HG03469 (cell line): ENCODE measurements around the gene FGG.

Source experiments
- ATAC-seq: cut with Tn5 transposase; IDR thresholded peaks from one replicate; pipeline ENCODE4 v1.9.1; 2021; ENCODE audit warnings: mild to moderate bottlenecking, moderate library complexity, moderate number of reproducible peaks; ENCODE audit not compliant: unreplicated experiment

Gene FGG

DNA sequence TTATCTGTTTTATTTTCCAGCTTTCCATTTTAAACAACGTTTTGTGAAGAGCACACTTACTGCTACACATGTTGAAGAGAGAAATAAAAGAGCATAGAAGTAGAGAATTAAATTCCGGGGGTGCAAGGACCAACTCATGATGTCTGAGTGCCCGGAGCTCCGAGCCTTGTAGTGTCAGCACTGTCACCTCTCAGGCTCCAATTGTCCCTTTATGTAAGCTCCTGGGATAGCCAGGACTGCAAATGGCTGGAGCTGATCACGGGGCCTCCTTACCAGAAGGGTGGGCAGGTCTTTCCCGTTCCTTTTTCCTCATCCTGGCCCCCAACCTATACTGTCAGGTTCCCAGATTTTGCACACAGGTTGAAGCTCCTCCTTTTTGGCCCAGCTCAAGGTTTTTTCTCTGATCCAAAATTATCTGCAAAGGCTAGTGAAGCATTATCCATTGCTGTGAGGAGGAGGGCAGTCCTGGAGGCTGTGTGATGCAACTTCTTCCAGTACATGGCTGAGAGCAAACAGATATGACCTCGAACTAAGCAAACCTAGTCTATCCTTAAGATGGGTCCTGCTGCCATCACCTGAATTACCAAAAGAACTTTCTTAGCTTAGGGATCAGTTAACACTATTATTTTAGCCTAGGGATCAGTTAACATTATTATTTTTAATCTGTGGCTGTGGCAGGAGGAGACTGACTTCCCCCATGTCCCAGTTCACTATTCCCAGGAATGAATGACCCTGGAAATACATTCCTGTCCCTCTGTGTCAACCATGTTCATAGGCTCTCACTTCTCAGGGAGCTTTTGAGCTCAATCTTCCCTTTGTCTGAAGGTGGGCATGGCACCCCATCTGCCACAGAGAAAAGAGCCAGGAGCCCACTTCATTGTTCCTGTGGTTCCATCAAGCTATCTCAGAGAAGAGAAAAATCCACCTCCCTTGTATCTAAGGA lies at the start of gene FGG:
Gene FGG (minus strand): TSS at position 185 of the 943 bp plus-strand sequence. CDS start 47 bp downstream, at position 138.
- ATAC-seq = no peak

DNA sequence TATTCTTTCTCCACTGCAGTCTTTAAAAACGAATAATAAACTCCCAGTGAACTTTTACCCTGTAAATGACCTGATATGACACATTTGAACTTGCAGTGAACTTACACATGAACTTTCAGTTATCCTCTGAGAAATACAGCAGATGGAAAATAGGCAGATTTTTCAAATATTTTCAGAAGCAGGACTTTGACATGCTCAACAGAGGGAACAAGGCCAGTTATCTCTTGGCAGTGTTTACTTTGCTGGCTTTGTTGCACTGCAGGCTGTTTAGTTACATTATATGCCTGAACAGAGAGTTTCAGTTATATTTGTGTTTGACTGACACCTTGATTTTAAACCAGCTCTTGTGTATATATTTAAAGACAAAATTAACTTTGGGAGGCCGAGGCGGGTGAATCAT lies 47.6 kb upstream of the FGG start:
- ATAC-seq = no peak

DNA sequence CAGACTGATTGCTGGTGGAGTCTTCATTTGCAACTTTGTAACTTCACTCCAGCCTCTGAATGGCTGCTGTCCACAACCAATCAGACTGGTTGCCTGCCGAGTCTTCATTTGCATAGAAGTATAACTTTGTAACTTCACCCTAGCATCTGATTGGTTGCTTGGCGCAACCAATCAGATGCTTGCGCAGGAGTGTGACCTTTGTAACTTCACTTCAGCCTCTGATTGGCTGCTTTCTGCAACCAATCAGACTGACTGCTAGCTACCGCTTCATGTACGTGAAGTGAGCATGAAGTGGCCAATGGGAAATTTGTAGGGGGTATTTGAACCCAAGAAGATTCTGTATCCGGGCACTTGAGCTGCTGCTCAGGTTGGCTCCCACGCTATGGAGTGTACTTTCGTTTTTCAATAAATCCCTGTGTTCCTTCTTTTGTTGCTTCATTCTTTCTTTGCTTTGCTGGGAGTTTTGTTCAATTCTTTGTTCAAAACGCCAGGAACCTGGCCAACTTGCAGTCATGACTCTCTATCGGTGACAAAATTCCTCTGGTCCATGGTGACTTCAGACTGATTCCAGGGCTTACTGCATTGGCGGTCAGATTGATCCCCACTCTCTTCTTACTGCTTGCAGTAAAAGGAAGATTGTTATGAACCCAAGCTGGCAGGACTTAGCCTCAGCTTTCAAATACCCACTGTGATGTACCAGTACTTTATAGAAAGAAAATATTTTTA lies 46.4 kb upstream of the FGG start:
- ATAC-seq = no peak

DNA sequence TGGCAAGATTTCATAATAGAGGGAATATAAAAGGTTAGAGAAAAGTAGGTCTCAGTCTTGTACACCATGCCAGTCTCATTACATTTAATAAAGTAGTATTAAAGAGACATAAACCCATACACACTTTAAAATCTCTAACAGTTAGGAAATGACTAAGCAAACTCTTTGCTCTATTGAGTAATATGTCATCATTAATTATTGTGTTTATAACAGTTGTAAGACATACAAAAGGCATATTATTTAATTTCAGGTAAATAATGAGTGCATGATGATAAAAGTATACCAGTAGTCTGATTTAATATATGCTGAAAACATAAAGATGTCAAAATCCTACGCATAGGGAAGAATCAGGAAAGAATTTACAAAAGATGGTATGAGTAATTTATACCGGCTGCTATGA lies 31.0 kb upstream of the FGG start:
- ATAC-seq = no peak

DNA sequence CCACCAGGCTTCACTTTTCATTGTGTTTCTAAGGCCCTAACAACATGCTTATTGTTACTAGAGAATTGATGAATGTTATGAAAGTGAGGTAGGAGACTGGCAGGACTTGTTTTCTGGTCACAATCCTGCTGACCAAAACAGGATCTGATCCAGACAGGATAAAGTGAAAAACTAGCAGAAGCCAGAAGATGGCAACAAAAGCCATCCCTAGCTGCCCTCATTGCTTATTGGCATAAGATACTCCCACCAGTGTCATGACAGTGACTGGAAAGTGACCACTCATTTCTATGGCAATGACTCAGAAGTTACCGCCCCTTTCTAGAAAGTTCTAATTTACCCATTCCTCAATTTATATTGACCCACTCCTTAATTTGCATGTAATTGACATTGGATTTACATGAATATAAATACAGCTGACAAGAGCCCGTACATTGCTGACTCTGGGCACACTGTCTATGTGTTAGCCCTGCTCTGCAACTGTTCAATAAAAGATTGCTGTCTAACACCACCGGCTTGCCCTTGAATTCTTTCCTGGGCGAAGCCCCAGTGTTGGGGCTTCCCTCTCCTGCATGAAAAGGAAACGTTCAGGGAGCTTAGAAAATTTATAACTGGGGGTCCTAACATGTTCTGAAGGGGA lies 30.0 kb upstream of the FGG start:
- no peak for ATAC-seq

DNA sequence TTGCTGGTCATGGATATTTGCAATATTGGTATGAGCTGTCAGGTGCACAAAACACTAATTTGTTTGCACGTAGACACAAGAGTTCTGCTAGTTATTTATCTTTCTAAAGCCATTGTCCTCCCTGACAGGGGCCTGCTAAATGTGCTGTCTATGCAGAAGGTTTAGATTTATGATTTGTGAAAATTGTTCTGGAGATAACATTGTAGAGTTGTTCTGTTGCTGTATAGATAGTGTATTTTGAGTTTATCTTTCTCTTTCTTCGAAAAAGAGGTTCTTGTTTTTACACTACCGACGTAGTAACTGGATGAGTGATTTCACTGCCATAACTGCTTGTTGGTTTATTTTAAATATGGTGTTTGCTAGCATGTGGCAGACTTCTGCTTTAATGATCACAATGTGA lies 28.5 kb upstream of the FGG start:
- no peak for ATAC-seq

DNA sequence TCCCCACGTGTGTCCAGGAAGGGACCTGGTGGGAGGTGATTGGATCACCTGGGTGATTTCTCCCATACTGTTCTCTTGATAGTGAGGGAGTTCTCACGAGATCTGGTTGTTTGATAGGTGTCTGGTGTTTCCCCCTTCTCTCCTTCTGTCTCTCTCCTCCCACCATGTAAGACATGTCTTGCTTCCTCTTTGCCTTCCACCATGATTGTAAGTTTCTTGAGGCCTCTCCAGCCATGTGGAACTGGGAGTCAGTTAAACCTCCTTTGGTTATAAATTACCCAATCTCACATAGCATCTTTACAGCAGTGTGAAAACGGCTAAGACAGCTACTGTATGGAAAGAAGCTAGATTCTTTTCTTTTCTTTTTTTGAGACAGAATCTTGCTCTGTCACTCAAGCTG lies 21.6 kb upstream of the FGG start:
- ATAC-seq = peak; percentile 52

DNA sequence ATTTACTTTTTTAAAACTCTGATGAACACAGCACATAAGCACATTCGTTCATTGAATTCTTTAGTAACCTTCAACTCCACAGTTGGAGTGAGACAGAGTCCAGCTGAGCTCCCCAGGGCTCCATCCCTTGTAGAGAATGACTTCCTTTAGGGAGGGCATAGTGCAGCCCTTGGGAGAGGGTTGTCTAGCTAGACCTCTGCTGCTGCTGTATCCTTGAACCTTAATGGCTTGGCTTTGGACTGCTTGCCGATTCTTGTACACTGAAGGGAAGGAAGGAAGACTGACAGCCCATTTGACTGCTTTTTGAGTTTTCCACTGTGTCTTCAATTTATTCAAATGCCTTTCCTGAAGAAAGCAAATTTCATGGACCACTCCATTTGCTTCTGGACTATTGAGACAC lies 19.4 kb upstream of the FGG start:
- ATAC-seq = no peak

DNA sequence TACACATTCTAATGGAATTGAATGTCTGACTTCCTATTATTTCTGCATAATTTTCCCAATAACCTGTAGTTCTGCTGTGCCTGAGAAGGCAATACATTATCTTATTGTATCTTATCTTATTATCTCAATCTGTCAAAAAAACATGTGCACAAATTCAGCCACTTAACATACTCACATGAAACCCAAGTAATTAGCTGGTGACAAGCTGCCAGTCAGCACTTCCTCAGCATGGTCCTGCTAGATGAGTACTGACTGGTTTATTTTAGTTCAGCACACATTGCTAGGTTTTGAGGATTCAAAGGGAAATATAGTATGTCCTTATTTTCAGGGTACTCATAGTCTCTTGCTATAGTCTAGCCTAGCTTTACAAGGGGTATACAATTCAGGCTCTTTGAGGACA lies 17.9 kb upstream of the FGG start:
- no peak for ATAC-seq

DNA sequence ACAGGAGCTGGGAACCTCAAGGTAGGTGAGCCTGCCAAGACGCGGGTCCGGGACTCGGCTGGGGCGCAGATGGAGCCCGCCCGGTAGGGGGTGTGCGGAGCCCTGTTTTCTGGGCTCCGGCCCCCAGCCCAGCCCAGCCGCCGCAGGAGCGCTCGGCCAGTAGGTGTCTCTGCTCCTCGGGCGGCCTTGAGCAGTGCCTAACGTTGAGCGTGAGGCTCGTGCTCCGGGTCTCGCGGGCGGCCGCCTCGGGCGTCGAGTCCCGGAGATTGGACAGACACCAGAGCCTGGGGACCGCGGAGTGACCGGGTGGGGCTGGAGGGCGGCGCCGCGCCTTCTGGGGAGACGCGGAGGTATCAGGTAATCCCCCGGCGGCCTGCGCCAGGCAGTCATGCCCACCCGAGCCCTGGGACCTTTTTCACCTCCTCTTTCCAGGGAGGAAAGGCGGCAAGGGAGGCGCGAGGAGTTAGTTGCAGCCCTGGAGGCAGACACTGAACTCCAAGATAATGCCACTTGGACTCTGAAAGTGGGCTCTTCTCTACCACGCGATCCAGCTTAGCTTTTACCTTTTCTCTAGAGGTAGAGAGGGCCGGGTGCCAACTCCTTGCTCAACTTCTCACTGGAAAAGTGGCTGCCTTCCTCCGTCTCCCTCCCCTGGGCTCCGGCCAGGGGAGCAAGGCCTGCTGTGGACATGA lies 14.5 kb upstream of the FGG start:
- ATAC-seq = peak; percentile 86

DNA sequence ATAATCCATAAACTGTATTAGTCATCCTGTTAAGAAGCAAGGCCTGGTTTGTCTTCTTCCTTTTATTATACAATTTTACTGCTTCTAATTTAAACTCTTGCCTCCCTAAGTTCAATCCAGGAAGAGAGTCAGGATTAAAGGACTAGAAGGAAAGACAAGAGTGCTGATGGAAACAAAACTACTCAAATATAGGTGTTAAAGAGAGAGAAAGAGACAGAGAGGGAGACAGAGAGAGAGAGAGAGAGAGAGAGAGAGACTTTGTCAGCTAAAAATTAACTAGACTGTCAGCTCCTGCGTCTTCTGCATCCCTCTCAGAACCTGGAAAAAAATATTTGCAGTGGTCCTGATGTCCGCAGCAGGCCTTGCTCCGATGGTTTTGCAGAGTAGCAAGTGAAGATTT lies 13.5 kb upstream of the FGG start:
- no peak for ATAC-seq

DNA sequence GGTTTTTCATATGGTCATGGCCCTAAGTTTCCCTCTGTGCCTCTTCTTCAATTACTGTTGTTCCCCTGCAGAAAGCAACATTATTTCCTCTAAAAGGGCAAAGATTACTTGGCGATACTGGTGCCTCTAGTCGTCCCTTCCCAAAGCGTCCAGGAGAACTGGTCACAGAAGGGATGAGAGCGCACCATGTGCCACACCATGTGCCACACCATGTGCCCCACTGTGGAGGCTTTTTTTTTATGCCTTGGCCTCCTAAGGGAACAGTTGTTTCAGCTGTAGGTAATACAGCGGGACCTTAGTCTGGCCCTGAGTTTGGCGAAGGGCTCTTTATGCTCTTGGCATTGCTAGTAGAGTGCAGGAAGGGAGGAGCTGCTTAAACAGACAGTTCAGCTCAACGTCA lies 11.5 kb upstream of the FGG start:
- no peak for ATAC-seq

DNA sequence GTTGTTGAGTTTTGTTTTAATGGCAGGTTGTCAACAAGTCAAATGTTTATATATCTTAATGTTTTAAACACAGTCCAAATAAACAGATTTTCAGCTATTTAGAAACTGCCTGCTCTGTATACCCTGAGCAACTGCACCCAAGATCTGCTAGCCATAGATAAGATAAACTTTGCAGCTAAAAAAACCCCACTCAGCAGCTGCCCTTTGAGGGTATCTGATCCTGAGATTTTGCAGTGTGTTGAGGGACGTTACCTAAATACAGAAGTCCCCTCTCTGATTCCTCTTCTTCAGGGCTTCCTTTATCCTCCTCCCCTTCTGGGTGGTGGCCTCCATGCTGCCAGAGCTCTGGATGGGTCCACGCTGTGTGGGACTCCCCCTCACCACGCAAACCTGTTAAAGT lies 11.0 kb upstream of the FGG start:
- ATAC-seq = no peak

DNA sequence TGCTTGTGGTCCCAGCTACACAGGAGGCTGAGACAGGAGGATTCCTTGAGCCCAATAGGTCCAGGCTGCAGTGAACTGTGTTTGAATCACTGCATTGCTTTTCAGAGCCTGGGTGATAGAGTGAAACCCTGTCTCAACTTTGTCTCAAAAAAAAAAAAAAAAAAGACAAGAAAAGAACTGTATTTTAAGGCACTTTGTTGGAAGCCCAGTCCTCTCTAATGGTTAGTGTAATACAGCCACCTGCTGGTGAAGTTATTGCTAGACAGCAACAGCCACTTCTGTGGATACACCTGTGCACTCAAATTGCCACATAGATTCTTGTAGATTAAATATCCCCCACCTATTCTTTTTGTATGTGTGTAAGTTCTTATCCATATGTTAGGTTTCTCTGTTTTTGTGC lies 10.1 kb upstream of the FGG start:
- ATAC-seq = peak; percentile 44

DNA sequence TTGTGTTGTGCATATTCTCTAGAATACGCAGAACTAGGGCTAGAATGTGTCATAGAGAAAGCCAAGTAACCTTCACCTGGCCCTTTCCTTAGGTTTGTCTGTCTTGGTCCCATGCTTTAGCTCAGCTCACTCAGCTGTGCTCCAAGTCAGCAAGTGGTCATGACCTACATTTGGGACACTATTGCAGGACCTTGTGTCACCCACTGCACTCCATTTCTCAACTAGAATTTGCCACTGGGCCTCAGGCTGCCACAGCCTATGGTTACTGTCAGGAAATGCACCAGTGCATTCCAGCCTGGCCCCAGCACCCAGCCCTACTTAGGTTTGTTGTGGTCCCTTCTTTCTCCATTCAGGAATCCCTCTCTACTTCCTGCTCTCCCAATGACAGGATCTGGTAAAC lies 7.7 kb upstream of the FGG start:
- no peak for ATAC-seq

DNA sequence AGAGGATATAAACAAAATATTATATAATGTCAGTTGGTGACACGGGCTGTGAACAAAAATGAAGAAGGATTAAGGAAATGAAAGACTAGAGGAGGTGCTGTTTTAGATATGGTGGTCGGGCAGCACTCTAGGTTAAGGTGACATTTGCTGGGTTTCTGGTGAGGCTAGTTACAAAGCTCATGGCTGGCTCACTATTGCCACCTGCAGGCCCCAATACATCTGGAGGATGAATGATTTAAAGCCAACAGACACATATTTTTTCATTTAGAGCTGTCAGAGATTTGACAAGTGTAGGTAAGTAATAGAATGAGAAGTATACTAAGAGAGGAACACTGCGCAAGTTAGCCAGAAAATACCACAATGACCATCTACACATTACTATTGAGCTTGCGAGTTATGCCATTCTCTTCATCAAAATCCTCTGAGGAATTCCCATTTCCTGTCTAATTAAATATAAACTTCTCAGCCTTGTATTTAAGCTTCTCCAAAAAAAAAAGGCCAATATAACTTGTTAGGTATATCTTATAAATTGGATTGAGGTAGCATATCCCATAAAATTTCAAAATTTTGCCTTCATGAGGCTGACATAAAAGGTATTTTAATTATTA lies 6.4 kb upstream of the FGG start:
- peak; percentile 34 for ATAC-seq

DNA sequence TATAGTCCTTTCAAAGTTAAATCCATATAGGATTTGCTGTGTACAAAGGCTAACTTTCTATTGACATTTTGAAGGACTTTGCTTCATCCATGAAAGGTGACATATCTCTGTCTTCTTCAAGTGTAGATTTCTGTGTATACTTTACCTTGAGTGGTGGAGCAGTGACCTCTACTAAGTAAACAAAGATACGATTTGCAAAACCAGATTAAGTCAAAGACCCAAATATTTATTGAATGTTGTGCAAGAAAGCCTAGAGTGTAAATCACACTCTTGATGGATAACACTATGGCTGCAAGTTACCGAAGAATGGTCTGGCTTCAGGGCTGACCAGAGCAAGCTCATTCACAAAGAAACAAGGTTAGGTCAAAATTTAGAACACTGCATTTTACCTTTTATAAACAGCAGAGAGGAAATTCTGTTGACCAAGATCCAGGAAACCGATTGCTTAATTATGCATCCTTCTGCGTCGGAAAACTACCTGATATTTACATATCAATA lies 5.4 kb upstream of the FGG start:
- no peak for ATAC-seq

DNA sequence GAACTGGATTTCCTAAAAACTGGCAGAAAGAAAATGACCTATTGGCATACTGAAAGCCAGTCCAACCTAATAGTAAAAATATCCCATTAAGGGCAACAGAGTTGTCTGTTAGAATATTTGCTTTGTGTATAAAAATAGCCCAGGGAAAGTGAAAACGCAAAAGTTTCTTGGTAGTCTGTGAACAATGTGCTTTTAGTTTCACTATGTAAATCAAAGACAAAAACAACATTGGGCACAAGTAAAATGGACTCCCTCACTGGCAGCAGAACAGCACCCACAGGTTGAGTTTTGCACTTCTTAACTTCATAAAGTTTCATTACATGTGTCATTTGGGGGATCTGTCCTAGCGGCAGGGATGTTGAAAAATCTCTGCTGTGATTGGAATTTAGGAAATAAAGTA lies 4.3 kb upstream of the FGG start:
- ATAC-seq = peak; percentile 89

DNA sequence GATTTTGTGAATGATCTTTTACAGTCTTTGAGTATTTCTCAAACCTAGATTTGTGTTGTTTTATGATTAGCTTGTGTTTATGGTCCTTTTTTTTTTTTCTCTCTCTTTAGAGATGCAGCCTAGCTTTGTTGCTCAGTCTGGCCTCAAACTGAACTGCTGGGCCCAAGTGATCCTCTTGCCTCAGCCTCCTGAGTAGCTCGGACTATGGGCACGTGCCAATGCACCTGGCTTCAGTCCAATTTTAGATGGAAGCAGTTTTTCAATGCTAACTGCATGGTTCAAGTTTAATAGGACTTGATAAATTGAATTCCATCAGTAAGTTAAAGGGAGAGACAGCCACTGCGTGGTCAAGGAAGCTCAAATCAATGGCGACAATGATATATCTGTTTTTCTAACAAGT lies 3.8 kb upstream of the FGG start:
- no peak for ATAC-seq

DNA sequence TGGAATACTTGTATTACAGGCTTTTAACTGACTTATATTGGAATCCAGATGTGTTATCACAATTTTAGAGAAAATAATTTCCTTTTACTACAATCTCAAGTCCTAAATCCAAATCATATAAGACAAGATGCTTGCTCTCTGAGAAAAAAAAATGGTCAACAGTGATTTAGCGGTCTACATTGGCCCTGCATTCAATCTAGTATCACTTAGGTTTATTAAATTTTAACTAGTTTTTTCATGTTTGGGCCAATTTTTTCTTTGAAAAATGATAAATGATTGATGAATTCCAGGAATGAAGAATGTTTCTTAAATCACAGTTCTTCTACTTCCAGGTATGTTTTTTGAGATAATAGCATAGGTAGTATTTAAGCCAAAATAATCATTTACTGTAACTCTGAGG lies 2.8 kb upstream of the FGG start:
- no peak for ATAC-seq

DNA sequence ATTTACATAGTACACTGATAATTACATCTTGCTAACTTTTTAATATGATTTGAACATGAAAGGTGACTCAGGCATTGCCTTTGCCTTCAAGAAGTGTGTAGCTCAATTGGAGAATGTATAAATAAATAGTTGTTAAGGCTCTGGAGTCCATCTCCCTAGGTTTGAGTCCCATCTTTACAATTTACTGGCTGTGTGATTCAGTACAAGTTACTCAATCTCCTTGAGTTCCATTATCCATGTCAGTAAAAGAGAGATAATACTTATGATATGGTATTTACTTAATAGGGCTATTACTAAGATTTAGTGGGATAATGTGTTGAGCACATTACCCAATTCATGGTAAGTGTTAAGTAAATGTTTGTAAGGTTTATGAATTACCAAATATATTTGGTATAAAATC lies 1.9 kb upstream of the FGG start:
- no peak for ATAC-seq
